Panc1 (cell line): ENCODE results near the gene LARP4B. TPM values are rescaled to one million over a fixed set of nuclear protein-coding genes. Genes with fewer than 3 reads are reported as not detected.

ENCODE experiments used
- ATAC-seq: fragments of 200-7000 bp; cut with Tn5 transposase; 2 replicates; pipeline ENCODE4 v1.9.1; 2020; ENCODE audit warnings: mild to moderate bottlenecking, moderate library complexity
- BruUV-seq: library from RNA; stranded (reverse); fragments of 400-500 nt; replicated peaks from 2 replicates; lab custom pipeline; 2021; lab: Mats Ljungman, UMichigan
- CTCF ChIA-PET: fragments of 300-600 bp; sonication (Branson Sonifier 250); formaldehyde crosslinking; loops from one replicate; lab custom pipeline; 2022; ENCODE audit warnings: antibody characterized with exemption; lab: Charles Lee
- POLR2A ChIA-PET: fragments of 300-600 bp; sonication (Branson Sonifier 250); formaldehyde crosslinking; loops from one replicate; lab custom pipeline; 2022; ENCODE audit warnings: antibody characterized with exemption; lab: Charles Lee
- DNase-seq: peaks from one replicate; pipeline ENCODE4 v3.0.0-alpha.2; 2010; ENCODE audit warnings: low read depth, low spot score
- H3K27ac ChIP-seq: 2 replicates; pipeline ENCODE4 v1.5.1; 2011; ENCODE audit warnings: mild to moderate bottlenecking, low read length, inconsistent platforms
- H3K27me3 ChIP-seq: fragments of 200-500 bp; sonication (Bioruptor generic); 2 replicates; pipeline ENCODE4 v1.6.0; 2014; ENCODE audit warnings: low read length, inconsistent platforms; ENCODE audit not compliant: control insufficient read depth, insufficient read depth
- H3K36me3 ChIP-seq: fragments of 200-500 bp; sonication (Bioruptor generic); 2 replicates; pipeline ENCODE4 v1.5.1; 2014; ENCODE audit warnings: inconsistent platforms, mild to moderate bottlenecking, low read length, moderate library complexity; ENCODE audit not compliant: control insufficient read depth, insufficient read depth
- H3K4me1 ChIP-seq: 2 replicates; pipeline ENCODE4 v1.5.1; 2011; ENCODE audit warnings: inconsistent platforms, mild to moderate bottlenecking, low read length, moderate library complexity; ENCODE audit not compliant: control insufficient read depth, insufficient read depth
- H3K4me3 ChIP-seq, 2 experiments: 2 replicates each; pipeline ENCODE4 v1.5.1; 2011 to 2012; ENCODE audit warnings: low read depth in 2 of 2, low read length in 2 of 2, mild to moderate bottlenecking in 2 of 2, inconsistent platforms in 1 of 2, moderate library complexity in 1 of 2
- H3K9me3 ChIP-seq: fragments of 200-500 bp; sonication (Bioruptor generic); 2 replicates; pipeline ENCODE4 v1.5.1; 2014; ENCODE audit warnings: low read depth, mild to moderate bottlenecking, inconsistent platforms, low read length, moderate library complexity; ENCODE audit not compliant: control insufficient read depth, insufficient read depth
- CTCF ChIP-seq: fragments of 450-650 bp; IDR thresholded peaks from 2 replicates; pipeline ENCODE4 v1.5.1; 2017; ENCODE audit warnings: mild to moderate bottlenecking
- POLR2AphosphoS5 ChIP-seq: IDR thresholded peaks from 2 replicates; pipeline ENCODE4 v1.6.1; 2012; ENCODE audit warnings: mild to moderate bottlenecking, low read depth, low read length, moderate library complexity
- REST ChIP-seq, 2 experiments: IDR thresholded peaks; 2 replicates each; pipeline ENCODE4 v1.6.1; 2011 to 2012; ENCODE audit warnings: low read depth in 2 of 2, control low read depth in 1 of 2, low read length in 1 of 2, mild to moderate bottlenecking in 1 of 2, moderate library complexity in 1 of 2; ENCODE audit not compliant: insufficient read depth in 1 of 2
- SIN3A ChIP-seq: IDR thresholded peaks from 2 replicates; pipeline ENCODE4 v1.6.1; 2012; ENCODE audit warnings: low read depth, mild to moderate bottlenecking, low read length, moderate library complexity, borderline replicate concordance; ENCODE audit not compliant: insufficient read depth
- TCF7L2 ChIP-seq: IDR thresholded peaks from 2 replicates; pipeline ENCODE4 v1.6.1; 2011; ENCODE audit warnings: mild to moderate bottlenecking, low read depth, low read length, inconsistent platforms
- in situ Hi-C: cut with HindIII; loops from 2 replicates; pipeline ENCODE4 v1.10.0; 2016; ENCODE audit warnings: low sequenced_read_pairs, low pct_unique_long_range_greater_than_20kb
- intact Hi-C: fragments of 100-400 bp; cut with micrococcal nuclease; formaldehyde crosslinking; loops from one replicate; pipeline ENCODE4 v1.10.0; 2022; ENCODE audit not compliant: unreplicated experiment
- total RNA-seq: library from RNA; stranded (reverse); gene quantifications from one replicate; pipeline ENCODE4 v1.2.1, GENCODE V29; 2021; ENCODE audit not compliant: unreplicated experiment

Gene LARP4B
- total RNA-seq, 1 experiment from 2014 or later = 87.0 TPM

DNA sequence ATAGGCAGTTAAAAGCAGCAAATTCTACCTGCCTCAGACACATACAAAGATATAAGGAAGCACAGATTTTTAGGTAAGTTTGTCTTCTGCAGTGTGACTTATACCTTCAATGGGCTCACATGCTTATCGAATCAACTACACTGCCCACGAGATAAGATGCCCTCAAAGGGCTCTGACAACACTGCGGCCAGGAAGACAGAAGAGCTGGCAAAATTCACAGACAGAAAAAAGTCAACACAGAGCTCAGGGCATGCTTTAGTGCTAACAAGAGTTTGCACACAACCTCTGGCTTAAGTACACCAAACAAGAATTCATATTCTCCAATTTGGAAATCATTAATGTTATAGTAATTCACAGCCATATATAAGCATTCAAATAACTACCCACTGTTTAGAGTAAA, 62.3 kb downstream of the LARP4B start:
- H3K27me3 ChIP-seq = no peaks in the 10 kb centered on the region
- peaks cover 2% of the 10 kb centered on the region; the same call in 1 of the 2 replicates for H3K36me3 ChIP-seq
- H3K4me3 ChIP-seq = no peak overlapping the region
- POLR2A ChIA-PET = no interaction called here
- in situ Hi-C loops (no loop called here), intact Hi-C loops (no loop called here)
- H3K4me1 ChIP-seq = no peaks in the 10 kb centered on the region
- CTCF ChIA-PET = no interaction called here
- no TSS peak for BruUV-seq
- ATAC-seq = no peak
- no peak for DNase-seq
- H3K27ac ChIP-seq = no peak overlapping the region
- TF ChIP-seq CTCF = no peak
- TF ChIP-seq SIN3A = no peak
- no peak for TF ChIP-seq POLR2AphosphoS5
- TF ChIP-seq REST (IDR thresholded peaks at IDR 0.05; ENCODE audit: insufficient read depth in 1 of 2, low read depth in 2 of 2, low read length in 1 of 2) = no peak
- TF ChIP-seq TCF7L2 = no peak
- H3K9me3 ChIP-seq = no peaks in the 10 kb centered on the region

DNA sequence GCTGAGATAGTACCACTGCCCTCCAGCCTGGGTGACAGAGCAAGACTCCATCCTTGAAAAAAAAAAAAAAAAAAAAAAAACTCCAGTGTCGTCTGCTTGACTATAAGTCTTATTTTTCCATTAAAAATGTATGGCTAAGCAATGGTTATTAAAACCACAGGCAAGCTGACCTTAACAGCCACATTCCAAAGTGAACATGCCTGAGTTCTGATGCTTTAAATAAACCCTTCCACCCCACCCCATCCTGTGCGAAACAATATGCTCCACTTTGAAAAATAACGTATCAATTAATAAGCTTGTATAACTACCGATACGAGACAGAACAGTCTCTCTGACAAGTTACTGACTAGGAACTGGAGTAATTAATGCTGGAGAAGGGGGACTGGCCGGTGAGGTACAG, 63.7 kb downstream of the LARP4B start:
- in situ Hi-C loops (no loop called here), intact Hi-C loops (no loop called here)
- Histone ChIP-seq H3K4me3 (no peak overlapping the region), H3K27me3 (no peaks in the 10 kb centered on the region), H3K4me1 (no peaks in the 10 kb centered on the region), H3K27ac (no peak overlapping the region), H3K36me3 (peaks cover 2% of the 10 kb centered on the region; the same call in 1 of the 2 replicates), H3K9me3 (no peaks in the 10 kb centered on the region)
- ChIA-PET POLR2A (no interaction called here), CTCF (no interaction called here)
- ATAC-seq (no peak), DNase-seq (no peak)
- BruUV-seq = no TSS peak
- TF ChIP-seq REST (IDR thresholded peaks at IDR 0.05; ENCODE audit: insufficient read depth in 1 of 2, low read depth in 2 of 2, low read length in 1 of 2) (no peak), TCF7L2 (no peak), CTCF (no peak), SIN3A (no peak), POLR2AphosphoS5 (no peak)
